Chondrocyte (in vitro differentiated cells): ENCODE data around the gene PDGFA. TPM values are rescaled to one million over a fixed set of nuclear protein-coding genes. Genes with fewer than 3 reads are reported as not detected.

ENCODE experiments used
- DNase-seq: peaks from one replicate; pipeline ENCODE4 v3.0.0; 2021; ENCODE audit warnings: mixed read lengths, low spot score
- H3K27ac Mint-ChIP-seq: one replicate; pipeline ENCODE4 v1.8.0; 2021; ENCODE audit warnings: mild to moderate bottlenecking, moderate library complexity, mixed read lengths; ENCODE audit not compliant: unreplicated experiment
- H3K27me3 Mint-ChIP-seq: 2 replicates; pipeline ENCODE4 v1.8.0; 2021; ENCODE audit warnings: low read depth, mixed read lengths
- H3K36me3 Mint-ChIP-seq: 2 replicates; pipeline ENCODE4 v1.8.0; 2021; ENCODE audit warnings: low read depth, mixed read lengths
- H3K4me1 Mint-ChIP-seq: 2 replicates; pipeline ENCODE4 v1.8.0; 2021; ENCODE audit warnings: low read depth, mild to moderate bottlenecking, mixed read lengths
- H3K4me3 Mint-ChIP-seq: one replicate; pipeline ENCODE4 v1.8.0; 2021; ENCODE audit warnings: mild to moderate bottlenecking, moderate library complexity, mixed read lengths; ENCODE audit not compliant: unreplicated experiment
- H3K9me3 Mint-ChIP-seq: 2 replicates; pipeline ENCODE4 v1.8.0; 2021; ENCODE audit warnings: low read depth, mixed read lengths
- CTCF ChIP-seq: fragments of 200-600 bp; sonication (generic); IDR thresholded peaks from 2 replicates; pipeline ENCODE4 v1.5.0; 2021; ENCODE audit warnings: antibody characterized with exemption, mild to moderate bottlenecking, moderate library complexity
- total RNA-seq: library from RNA; stranded (reverse); gene quantifications from 3 replicates; pipeline ENCODE4 v1.2.1, GENCODE V29; 2021

Gene PDGFA
- total RNA-seq, 1 donor from 2014 or later, result 70.6 TPM

- peak; percentile 62 for DNase-seq
- Mint-ChIP-seq H3K36me3 (peaks cover 14% of the 10 kb centered on the region), H3K9me3 (no peaks in the 10 kb centered on the region), H3K27ac (peak overlapping the region; percentile 74), H3K4me3 (no peak overlapping the region), H3K4me1 (peaks cover 17% of the 10 kb centered on the region), H3K27me3 (no peaks in the 10 kb centered on the region)
- TF ChIP-seq CTCF, result no peak
These were observed 14.5 kb downstream of the PDGFA start for GRCh38 chr7:505171-505570.

GRCh38 chr7:504221-505111, 15.2 kb downstream of the PDGFA start:
- Mint-ChIP-seq H3K27me3 (no peaks in the 10 kb centered on the region), H3K4me3 (no peak overlapping the region), H3K4me1 (peaks cover 22% of the 10 kb centered on the region), H3K36me3 (peaks cover 19% of the 10 kb centered on the region), H3K9me3 (no peaks in the 10 kb centered on the region), H3K27ac (no peak overlapping the region)
- no peak for TF ChIP-seq CTCF
- DNase-seq, result peak; percentile 68

GRCh38 chr7:503575-504111, 16.0 kb downstream of the PDGFA start:
- TF ChIP-seq CTCF, result no peak
- Mint-ChIP-seq H3K27me3 (no peaks in the 10 kb centered on the region), H3K9me3 (no peaks in the 10 kb centered on the region), H3K4me1 (peaks cover 26% of the 10 kb centered on the region), H3K36me3 (peaks cover 22% of the 10 kb centered on the region), H3K27ac (no peak overlapping the region), H3K4me3 (no peak overlapping the region)
- DNase-seq, result peak; percentile 73

GRCh38 chr7:502296-502695, 17.4 kb downstream of the PDGFA start:
- Mint-ChIP-seq H3K27ac (no peak overlapping the region), H3K9me3 (no peaks in the 10 kb centered on the region), H3K4me1 (peaks cover 26% of the 10 kb centered on the region), H3K4me3 (no peak overlapping the region), H3K27me3 (no peaks in the 10 kb centered on the region), H3K36me3 (peaks cover 31% of the 10 kb centered on the region)
- TF ChIP-seq CTCF, result no peak
- DNase-seq, result peak; percentile 75

- DNase-seq, result peak; percentile 32
- no peak for TF ChIP-seq CTCF
- H3K27ac Mint-ChIP-seq, result no peak overlapping the region
- H3K36me3 Mint-ChIP-seq, result peaks cover 36% of the 10 kb centered on the region
- no peak overlapping the region for H3K4me3 Mint-ChIP-seq
- peaks cover 26% of the 10 kb centered on the region for H3K4me1 Mint-ChIP-seq
- no peaks in the 10 kb centered on the region for H3K9me3 Mint-ChIP-seq
- no peaks in the 10 kb centered on the region for H3K27me3 Mint-ChIP-seq
These were observed 18.1 kb downstream of the PDGFA start for GRCh38 chr7:501526-501925.
